CD4-positive, alpha-beta T cell treated with Interleukin-12 subunit alpha and Interleukin-12 subunit beta, for 1 hour (primary cell): ENCODE measurements around the gene FZR1.
A peak's percentile ranks its signal among the peaks of the same experiment; 100 is the strongest.

Experiments used
- DNase-seq: peaks from one replicate; pipeline ENCODE4 v3.0.0-alpha.2; 2020

Gene FZR1

GRCh38 chr19:3533033-3533432, 26.9 kb downstream of the FZR1 start:
- DNase-seq, result no peak

- DNase-seq, result no peak
These were observed 27.6 kb downstream of the FZR1 start for GRCh38 chr19:3533563-3534216.

GRCh38 chr19:3534375-3535234, 28.5 kb downstream of the FZR1 start:
- no peak for DNase-seq

- DNase-seq, result no peak
These were observed 29.1 kb downstream of the FZR1 start for GRCh38 chr19:3535235-3535535.

GRCh38 chr19:3535563-3535965, 29.5 kb downstream of the FZR1 start:
- no peak for DNase-seq

GRCh38 chr19:3535981-3536380, 29.9 kb downstream of the FZR1 start:
- DNase-seq, result no peak

- DNase-seq, result no peak
These were observed 30.5 kb downstream of the FZR1 start for GRCh38 chr19:3536429-3537100.

- DNase-seq, result no peak
These were observed 31.0 kb downstream of the FZR1 start for GRCh38 chr19:3537101-3537437.

GRCh38 chr19:3537438-3538240, 31.5 kb downstream of the FZR1 start:
- no peak for DNase-seq

- no peak for DNase-seq
These were observed 32.3 kb downstream of the FZR1 start for GRCh38 chr19:3538258-3538929.

GRCh38 chr19:3538965-3539755, 33.0 kb downstream of the FZR1 start, which contains the start of gene TEKTIP1:
Gene TEKTIP1, plus strand, starts transcription at chr19:3539174. Its CDS starts 4 bp downstream, at chr19:3539178.
- DNase-seq, result no peak

GRCh38 chr19:3539756-3540118, 33.6 kb downstream of the FZR1 start:
- no peak for DNase-seq

- no peak for DNase-seq
These were observed 37.3 kb downstream of the FZR1 start for GRCh38 chr19:3543150-3544057.

GRCh38 chr19:3544058-3544376, 37.9 kb downstream of the FZR1 start:
- DNase-seq, result no peak

GRCh38 chr19:3544742-3545668, 38.9 kb downstream of the FZR1 start:
- peak; percentile 78 for DNase-seq

- DNase-seq, result no peak
These were observed 39.5 kb downstream of the FZR1 start for GRCh38 chr19:3545669-3546034.

- no peak for DNase-seq
These were observed 40.0 kb downstream of the FZR1 start for GRCh38 chr19:3546119-3546518.

GRCh38 chr19:3547301-3547731, 41.2 kb downstream of the FZR1 start:
- peak; percentile 41 for DNase-seq

GRCh38 chr19:3547767-3548282, 41.7 kb downstream of the FZR1 start:
- no peak for DNase-seq

GRCh38 chr19:3548606-3549005, 42.5 kb downstream of the FZR1 start:
- no peak for DNase-seq
